Osteocyte (in vitro differentiated cells): ENCODE measurements around the gene ITSN2. TPM values are rescaled to one million over a fixed set of nuclear protein-coding genes. Genes with fewer than 3 reads are reported as not detected.
A peak's percentile ranks its signal among the peaks of the same experiment; 100 is the strongest.

Experiments
- DNase-seq: peaks from one replicate; pipeline ENCODE4 v3.0.0; 2021; ENCODE audit warnings: mixed read lengths; ENCODE audit not compliant: unreplicated experiment; ENCODE audit errors: extremely low spot score
- H3K27ac Mint-ChIP-seq: one replicate; pipeline ENCODE4 v1.8.0; 2021; ENCODE audit warnings: mild to moderate bottlenecking, mixed read lengths; ENCODE audit not compliant: unreplicated experiment
- H3K27me3 Mint-ChIP-seq: one replicate; pipeline ENCODE4 v1.8.0; 2021; ENCODE audit warnings: mixed read lengths; ENCODE audit not compliant: unreplicated experiment
- H3K36me3 Mint-ChIP-seq: one replicate; pipeline ENCODE4 v1.8.0; 2021; ENCODE audit warnings: mixed read lengths; ENCODE audit not compliant: unreplicated experiment
- H3K4me1 Mint-ChIP-seq: one replicate; pipeline ENCODE4 v1.8.0; 2021; ENCODE audit warnings: mixed read lengths; ENCODE audit not compliant: unreplicated experiment
- H3K4me3 Mint-ChIP-seq: one replicate; pipeline ENCODE4 v1.8.0; 2021; ENCODE audit warnings: mild to moderate bottlenecking, moderate library complexity, mixed read lengths; ENCODE audit not compliant: unreplicated experiment
- H3K9me3 Mint-ChIP-seq: one replicate; pipeline ENCODE4 v1.8.0; 2021; ENCODE audit warnings: mixed read lengths; ENCODE audit not compliant: unreplicated experiment
- CTCF ChIP-seq: fragments of 200-600 bp; sonication (generic); IDR thresholded peaks from 2 replicates; pipeline ENCODE4 v1.5.0; 2021; ENCODE audit warnings: antibody characterized with exemption, mild to moderate bottlenecking, moderate library complexity
- total RNA-seq: library from RNA; stranded (reverse); gene quantifications from 2 replicates; pipeline ENCODE4 v1.2.1, GENCODE V29; 2021

The ITSN2 gene
- total RNA-seq, 1 donor from 2014 or later: 32.1 TPM

GRCh38 chr2:24273598-24273997 lies 86.7 kb downstream of the ITSN2 start:
- Mint-ChIP-seq H3K4me1 (peaks cover 2% of the 10 kb centered on the region), H3K4me3 (no peak overlapping the region), H3K9me3 (no peaks in the 10 kb centered on the region), H3K27ac (no peak overlapping the region), H3K27me3 (no peaks in the 10 kb centered on the region), H3K36me3 (peaks cover 52% of the 10 kb centered on the region)
- DNase-seq: no peak
- TF ChIP-seq CTCF: no peak

- no peak for DNase-seq
- Mint-ChIP-seq H3K27me3 (no peaks in the 10 kb centered on the region), H3K27ac (no peak overlapping the region), H3K4me1 (peaks cover 2% of the 10 kb centered on the region), H3K9me3 (no peaks in the 10 kb centered on the region), H3K36me3 (peaks cover 54% of the 10 kb centered on the region), H3K4me3 (no peak overlapping the region)
- no peak for TF ChIP-seq CTCF
Measured at GRCh38 chr2:24272907-24273306, 87.4 kb downstream of the ITSN2 start.

GRCh38 chr2:24272161-24272802 lies 88.1 kb downstream of the ITSN2 start:
- Mint-ChIP-seq H3K27me3 (no peaks in the 10 kb centered on the region), H3K4me1 (peaks cover 2% of the 10 kb centered on the region), H3K27ac (no peak overlapping the region), H3K36me3 (peaks cover 57% of the 10 kb centered on the region), H3K4me3 (no peak overlapping the region), H3K9me3 (no peaks in the 10 kb centered on the region)
- no peak for TF ChIP-seq CTCF
- no peak for DNase-seq

- Mint-ChIP-seq H3K9me3 (no peaks in the 10 kb centered on the region), H3K27ac (peak overlapping the region; percentile 16), H3K36me3 (peaks cover 55% of the 10 kb centered on the region), H3K4me1 (peaks cover 17% of the 10 kb centered on the region), H3K4me3 (no peak overlapping the region), H3K27me3 (no peaks in the 10 kb centered on the region)
- no peak for DNase-seq
- no peak for TF ChIP-seq CTCF
Measured at GRCh38 chr2:24269265-24269664, 91.1 kb downstream of the ITSN2 start.

GRCh38 chr2:24265212-24265611 lies 95.1 kb downstream of the ITSN2 start:
- Mint-ChIP-seq H3K4me3 (no peak overlapping the region), H3K27me3 (no peaks in the 10 kb centered on the region), H3K36me3 (peaks cover 49% of the 10 kb centered on the region), H3K27ac (peak overlapping the region; percentile 80), H3K4me1 (peaks cover 37% of the 10 kb centered on the region), H3K9me3 (no peaks in the 10 kb centered on the region)
- DNase-seq: no peak
- TF ChIP-seq CTCF: no peak
